Stimulated activated CD4-positive, alpha-beta T cell treated with anti-CD3 and anti-CD28 coated beads, Interleukin-2, amount 100 ng/mL, for 24 hours (primary cell): ENCODE data around the gene AQP6.
"Not testable (repeated sequence)": the region's sequence is repeated elsewhere in the genome, so short reads cannot be mapped to it uniquely, and the experiment has no call there.

Source experiments
- DNase-seq, 2 donors: peaks; one replicate each; pipeline ENCODE4 v3.0.0-alpha.2; 2020

Gene AQP6

DNA sequence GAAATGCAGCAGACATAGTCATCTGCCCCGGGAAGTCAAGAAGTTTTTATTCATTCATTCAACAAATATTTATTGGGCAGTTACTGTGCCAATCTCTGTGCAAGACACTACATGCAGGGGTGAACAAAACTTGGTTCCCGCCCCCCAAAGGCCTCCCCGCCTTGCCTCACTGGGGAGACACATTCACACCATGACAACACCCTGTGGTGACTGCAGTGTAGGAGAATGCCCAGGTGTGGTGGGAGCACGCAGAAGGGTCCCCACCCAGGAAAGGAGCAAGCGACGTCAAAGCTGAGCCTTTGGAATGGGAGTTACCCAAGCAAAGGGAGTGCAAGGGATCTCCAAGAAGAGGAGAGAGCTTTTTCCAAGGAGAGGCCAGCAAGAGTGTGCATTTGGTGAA lies 1.6 kb upstream of the AQP6 start:
- no peak for DNase-seq

DNA sequence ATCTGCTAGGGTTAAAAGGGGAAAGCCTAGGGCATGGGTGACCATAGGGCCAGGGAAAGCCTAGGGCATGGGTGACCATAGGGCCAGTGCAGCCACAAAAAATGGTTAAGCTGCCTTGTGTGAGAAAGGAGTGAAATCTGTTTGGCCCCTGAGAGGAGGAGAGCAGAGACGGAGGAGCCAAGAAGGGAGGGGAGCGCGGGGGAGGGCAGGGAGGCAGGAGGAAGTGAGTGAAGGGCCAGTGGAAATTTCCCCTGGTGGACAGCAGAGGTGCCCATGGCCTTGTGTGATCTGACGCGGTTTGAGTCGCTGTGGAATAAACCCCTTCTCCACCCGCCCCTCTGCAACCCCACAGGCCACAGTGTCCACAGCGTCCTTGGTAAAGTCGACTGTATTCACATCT lies 618 bp upstream of the AQP6 start:
- no peak for DNase-seq

DNA sequence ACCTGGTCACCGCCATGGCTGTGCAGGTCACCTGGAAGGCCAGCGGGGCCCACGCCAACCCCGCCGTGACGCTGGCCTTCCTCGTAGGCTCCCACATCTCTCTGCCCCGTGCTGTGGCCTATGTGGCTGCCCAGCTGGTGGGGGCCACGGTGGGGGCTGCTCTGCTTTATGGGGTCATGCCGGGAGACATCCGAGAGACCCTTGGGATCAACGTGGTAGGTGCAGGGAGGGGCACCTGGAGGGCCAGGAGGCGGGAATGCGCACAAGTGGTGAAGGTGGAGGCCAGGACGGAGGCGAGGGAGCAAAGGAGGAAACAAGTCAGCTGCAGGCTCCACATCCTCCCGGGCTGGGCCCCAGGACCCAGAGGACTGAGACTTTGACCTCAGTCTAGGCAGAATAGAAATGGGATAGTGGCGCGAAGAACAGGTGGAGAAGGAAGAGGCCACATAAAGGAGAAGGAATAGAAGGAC lies 649 bp downstream of the AQP6 start:
- no peak for DNase-seq

DNA sequence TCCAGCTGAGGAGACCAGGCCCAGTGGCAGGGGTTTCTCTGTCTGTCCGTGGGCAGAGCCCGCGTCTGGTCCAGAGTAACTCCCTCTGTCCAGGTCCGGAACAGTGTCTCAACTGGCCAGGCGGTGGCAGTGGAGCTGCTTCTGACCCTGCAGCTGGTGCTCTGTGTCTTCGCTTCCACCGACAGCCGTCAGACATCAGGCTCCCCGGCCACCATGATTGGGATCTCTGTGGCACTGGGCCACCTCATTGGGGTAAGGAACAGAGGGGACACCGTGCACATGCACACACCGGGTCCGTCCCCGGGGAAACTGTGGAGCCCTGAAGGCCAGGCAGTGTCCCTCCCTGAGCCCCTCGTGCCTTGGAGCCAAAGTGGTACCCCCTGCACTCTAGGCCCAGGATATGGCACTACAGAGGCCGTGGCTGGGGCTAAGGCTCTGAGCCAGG lies 1.5 kb downstream of the AQP6 start:
- no peak for DNase-seq

DNA sequence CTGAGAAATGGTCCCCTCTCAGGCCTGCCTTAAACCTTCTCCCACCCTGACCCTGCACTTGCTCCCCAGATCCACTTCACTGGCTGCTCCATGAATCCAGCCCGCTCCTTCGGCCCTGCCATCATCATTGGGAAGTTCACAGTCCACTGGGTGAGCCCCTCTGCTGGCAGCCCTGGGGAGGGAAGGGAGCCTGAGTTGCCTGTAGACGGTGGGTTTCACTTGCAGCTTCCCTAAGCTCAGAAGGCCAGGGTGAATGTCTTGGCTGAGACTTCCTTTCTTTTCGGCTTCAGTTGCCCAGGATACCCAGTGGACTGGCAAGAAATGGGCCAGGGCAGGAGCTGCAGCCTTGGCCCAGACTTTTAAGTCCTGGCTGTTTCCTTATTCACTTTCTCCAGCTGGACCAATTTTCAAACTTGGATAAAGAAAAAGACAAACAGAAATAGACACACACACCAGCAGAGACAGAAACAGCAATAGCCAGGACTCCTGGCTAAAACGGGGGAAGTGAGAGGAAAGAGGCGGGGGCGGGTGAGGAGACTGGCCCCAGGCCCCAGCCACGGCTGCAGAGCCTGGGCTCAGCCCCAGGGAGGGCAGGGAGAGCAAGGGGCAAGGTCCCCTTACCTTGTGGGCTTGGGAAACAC lies 2.0 kb downstream of the AQP6 start:
- DNase-seq: no peak

DNA sequence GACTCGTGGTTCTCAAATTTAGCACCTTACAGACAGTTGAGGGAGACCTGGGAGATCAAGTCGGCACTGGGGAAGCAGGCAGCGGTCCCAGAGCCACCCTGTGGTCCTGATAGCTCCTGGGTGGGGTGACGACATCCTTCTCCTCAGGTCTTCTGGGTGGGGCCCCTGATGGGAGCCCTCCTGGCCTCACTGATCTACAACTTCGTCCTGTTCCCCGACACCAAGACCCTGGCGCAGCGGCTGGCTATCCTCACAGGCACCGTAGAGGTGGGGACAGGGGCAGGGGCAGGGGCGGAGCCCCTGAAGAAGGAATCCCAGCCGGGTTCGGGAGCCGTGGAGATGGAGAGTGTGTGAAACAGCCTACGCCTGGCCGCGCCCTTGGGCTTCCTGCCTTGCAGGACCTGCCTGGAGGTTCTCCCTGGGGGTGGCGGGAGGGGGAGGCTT lies 2.6 kb downstream of the AQP6 start:
- DNase-seq: no peak

DNA sequence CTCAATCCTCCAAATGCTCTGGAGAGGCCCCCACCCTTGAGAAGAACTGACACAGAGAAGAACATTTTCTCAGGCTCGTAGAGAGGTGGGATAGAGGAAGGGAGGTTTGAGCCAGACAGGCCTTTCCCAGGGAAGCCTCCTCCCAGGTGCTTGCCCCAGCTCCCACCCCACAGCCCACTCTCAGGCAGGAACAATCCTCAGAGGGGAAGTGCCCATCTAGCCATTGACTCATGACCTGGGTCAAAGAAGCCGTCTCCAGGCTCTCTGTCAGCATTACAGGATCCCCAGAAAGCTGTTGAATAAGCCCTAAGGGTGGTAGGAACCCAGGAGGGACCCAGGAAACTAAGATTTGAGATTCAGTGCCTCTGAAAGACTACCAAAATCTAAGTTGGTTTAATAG lies 3.8 kb downstream of the AQP6 start:
- DNase-seq: no peak

DNA sequence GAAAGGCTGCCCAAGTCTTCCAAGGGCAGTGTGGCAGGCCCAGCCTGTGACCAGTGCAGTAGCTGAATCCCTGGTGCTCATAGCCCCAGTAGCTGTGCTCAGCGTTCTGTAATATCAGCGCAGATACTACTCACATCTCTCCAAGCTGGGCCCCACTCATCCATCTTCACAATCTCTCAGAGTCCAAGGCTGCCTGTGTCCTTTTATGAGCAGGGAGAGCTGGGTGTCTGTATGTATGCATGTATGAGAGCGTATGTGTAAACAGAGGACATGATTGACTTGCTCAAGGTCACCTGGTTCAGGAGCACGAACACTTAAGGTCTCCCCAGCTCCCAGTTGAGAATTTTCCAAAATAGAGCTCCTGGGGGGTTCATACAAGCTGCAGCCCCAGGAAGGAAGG lies 5.4 kb downstream of the AQP6 start:
- no peak for DNase-seq

DNA sequence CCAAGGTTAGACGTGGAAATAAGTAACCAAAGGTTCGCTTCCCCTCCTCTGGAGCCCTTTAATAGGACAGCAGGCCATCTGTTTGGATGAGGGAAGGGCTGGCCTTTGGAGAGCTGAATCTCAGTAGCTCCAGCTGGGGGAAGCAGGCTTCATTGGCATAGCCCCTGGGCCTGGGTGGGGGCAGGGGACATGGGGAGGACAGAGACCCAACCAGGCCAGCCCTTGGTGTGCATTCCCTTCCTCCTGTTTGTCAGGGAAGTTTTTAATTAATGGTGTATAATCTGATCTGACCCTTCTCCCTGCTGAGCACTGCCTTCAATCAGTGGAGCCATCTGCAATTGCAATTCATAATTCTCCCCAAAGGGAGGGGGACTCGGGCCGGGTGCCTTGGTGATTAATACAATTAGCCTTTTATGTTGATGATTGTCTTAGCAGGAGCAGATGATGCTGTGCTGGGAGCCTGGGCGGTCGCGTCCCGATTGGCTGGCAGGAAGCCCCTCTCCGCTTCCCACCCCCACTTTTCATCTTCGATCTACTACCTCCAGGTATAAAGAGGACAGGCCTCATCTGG lies 6.4 kb downstream of the AQP6 start:
- DNase-seq: no peak

DNA sequence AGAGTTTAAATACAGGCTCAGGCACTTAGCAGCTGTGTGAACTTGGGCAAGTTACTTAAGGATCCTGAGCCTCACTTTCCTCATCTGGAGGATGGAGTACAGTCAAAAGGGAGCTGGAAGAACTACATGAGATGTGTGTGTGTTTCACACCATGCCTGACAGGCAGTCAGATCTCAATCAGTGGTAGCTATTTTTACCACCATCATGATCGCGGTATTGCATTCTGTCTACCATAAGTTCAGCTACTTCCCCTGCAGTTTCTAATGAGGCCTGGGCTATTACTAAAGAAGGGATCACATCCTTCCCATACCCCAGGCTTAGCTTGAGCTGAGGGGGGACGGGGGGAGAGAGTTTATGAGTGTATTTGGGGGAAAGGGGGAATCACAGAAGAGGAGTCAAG lies 7.0 kb downstream of the AQP6 start:
- no peak for DNase-seq

DNA sequence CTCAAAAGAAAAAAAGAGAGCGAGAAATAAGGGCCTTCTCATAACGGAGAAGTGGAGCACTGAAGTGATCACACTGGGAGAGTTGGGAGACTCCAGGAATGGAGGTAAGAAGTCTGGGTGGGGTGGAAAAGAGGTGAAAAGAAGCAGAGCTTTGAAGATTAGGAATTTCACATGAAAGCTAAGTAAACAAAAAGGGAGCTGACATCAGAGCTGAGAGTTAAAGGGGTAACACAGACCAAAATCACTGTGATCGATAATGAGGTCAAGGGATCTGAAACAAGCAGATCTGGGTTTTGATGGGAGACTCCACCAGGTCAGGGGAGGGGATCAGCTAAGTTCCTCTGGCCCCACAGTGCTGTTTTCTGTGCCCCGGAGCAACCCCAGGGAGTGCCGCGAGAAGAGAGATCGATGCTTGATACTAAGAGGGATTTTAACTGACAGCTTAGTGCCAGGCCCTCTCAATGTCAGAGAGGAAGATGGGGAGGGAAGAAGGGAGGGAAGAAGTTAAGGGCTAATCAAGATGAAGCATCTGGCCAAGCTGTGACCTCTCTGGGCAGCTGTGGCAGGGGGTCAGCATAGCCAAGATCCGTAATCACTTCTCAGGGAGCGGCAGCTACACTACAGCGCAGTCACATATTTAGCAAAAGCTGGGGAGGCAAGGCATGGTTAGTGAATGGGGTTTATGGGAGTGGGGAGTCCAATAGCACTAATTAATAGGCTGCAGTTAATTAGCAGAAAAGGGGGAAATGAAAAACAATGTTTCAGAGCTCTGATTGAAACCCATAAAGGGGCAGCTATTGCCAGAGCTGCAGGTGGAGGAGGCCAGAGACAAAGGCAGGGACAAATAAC lies 8.0 kb downstream of the AQP6 start:
- DNase-seq: no peak

DNA sequence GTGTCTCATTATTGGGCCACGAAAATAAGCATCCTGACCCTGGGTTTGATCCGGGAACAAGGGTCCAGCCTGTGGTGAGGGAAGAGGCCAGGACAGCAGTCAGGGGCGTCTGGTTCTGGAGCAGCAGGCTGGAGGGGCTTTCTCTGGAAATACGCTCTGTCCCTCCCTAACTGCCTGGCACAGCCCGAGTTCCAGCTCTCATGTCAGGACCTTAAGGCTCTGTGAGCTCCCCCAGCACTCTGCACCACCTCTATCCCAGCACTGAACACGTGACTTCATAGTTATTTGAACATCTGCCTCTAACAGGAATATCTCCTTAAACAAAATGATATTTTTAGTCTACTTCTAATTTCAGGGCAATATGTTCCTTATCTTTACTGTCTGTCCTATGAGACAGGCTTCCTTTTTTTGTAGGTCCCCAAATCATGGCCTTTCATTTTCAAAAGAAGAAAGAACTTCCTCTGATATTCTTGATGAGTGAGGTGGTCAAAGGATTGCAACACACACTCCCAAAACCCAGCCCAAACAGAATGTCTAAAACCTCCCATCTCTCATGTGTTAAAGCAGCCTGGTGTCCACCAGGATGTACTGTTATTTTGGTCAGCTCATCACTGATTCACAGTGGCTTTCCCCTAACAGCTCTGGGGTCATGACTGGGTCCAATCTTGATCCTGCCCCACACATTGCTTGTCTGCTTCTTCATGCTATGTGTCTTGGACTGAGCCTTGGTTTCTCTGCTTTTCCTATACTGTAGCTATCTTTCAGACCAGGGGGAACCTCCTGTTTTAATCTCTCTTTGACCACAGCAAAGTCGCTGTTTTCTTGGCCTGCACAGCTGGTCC lies 9.7 kb downstream of the AQP6 start:
- no peak for DNase-seq

DNA sequence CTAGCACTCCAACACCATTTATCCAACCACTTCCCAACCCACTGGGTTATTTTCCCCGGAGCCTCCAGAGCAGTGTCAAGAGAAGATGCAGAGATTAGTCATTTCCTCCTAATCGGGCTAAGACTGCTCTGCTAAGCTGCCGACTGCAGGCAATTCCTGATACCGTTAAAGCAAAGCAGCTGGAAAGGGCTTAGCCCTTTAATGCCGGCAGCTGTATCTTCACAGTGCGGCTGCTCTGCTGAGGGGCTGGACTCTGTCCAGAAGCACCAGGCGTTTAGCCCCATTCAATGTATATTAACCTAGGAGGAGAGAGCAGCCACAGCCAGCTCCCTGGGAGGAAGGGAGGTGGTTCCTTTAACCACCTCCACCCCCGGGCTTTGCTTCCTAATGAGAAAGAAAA lies 11.1 kb downstream of the AQP6 start:
- no peak for DNase-seq

DNA sequence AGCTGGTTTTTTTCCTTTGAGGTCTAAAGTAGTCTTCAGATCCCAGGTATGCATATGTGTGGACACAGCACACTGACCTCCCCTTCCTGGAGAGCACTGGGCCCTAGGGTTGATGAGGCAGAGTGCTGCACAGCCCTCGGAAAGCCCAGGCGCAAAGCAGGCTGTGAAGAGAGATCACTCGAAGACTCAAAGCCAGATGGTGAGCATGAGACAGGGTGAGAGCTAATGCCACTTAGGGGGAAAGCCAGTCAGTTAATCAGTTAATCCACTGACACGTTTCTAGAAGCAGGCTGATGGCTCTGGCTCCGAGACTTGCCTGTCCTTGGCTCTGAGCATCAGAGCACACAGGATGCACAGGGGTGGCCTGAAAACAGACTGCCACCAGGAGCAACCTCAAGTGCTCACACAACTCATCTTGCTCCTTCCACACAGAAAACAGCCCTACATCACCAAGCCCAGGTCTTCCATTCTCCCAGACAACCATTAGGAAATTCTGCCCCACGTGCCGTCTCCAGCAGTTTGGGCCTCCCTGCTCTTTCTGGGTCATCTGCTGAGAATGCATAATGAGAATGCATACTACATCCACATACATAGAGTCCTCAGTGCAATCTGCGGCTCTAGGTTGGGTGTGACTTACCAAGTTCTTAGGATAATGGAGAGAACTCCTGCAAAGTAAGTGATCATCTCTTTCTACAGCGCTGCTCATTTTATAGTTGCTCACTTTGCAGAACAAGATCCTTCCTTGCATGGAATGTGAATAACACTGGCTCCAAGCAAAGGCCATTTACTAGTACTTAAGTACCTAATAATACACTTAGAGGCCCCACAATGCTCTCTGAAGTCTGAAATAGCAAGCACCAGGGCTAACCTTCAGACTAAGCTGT lies 12.0 kb downstream of the AQP6 start:
- no peak for DNase-seq

DNA sequence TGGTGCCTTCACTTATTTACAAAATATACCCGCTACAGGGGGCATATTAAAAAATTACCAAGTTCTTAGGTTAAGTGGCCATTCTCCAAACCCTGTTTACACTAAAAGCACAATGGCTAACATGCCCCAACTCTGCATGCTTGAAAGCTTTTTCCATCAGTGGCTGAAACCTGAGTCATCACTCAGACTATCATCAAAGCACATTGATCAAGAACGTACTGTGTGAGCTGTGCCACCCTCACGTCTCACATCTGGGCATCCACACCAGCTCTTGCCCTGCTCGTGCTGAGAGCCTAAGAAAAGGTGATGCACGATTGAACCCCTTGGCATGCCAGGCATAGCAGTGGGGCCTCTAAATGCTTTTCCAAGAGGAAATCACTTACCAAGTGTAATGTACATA lies 13.2 kb downstream of the AQP6 start:
- no peak for DNase-seq

DNA sequence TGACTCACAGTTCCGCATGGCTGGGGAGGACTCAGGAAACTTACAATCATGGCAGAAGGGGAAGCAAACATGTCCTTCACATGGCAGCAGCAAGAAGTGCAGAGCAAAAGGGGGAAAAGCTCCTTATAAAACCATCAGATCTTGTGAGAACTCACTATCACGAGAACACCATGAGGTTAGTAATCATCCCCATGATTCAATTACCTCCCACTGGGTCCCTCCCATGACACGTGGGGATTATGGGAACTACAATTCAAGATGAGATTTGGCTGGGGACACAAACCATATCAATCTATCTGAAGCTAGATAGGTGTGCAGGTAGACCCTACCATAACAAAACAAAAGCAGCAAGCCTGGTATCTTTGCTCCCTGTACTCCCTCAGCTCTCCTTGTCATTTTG lies 13.7 kb downstream of the AQP6 start:
- not testable (repeated sequence) for DNase-seq

DNA sequence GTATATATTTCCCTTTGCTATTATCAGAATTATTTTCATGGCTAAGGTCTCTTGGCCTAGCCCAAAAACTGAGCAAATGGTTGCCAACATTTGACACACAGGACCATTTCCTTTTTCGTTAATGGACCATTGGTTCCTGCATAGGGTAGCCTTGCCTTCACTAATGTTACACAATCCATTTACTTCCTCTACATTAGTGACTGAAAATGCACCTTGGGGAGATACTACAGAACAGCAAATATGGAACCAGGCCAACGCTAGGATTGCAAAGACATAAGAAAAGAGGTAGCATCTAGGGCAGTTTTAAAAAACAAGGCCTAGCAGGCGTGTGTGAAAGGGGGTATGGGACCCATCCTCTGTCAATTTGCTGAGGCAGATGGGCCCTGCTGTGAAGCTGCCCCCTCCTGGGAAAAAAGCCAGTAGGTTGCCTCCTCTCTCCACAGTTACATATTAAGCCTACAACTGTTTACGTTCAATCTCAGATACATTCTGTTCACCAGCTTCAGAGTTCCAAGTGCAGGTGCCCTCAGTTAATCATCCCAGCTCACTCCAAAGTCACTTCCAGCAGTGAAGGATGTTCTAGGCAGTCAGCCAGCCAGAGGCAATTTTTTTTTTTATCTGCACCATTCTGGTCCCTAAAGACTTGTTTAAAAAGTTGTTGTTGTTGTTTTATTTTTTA lies 15.0 kb downstream of the AQP6 start:
- DNase-seq: no peak

DNA sequence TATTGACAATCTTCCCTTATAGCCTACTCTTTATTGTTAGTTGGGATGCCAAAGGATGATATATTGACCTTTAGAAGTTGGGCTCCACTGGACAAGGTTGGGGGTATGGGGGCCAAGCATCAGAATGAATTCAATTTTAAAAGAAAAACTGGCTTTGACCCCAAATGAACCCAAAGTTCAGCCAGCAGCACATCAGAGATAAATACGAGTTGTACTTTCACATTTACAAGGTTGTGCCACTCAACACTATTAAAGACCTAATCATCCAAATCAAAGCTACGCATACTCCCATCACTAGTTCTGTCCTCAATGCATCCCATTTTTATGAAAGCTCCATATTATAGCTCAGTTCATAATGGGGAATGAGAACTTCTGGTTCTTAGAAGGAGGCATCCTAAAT lies 16.7 kb downstream of the AQP6 start:
- DNase-seq: not testable (repeated sequence)

DNA sequence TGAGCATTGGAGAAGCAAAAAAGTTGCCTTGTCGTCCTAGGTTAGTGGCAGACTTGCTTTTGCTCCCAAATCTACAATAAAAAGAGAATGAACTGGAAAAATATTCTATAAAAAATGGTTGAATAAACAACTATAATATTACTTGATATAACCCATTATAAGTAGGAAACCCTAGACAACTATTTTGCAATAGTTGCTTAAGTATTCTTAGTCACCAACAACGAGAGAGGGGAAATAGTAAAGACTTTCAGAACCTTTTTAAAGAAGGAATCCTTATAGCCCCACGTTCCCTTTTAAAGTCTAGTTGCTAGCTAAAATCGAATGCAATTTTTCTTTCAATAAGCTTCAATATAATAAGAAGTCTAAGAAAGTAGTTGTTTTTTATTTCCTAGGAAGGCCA lies 17.5 kb downstream of the AQP6 start:
- no peak for DNase-seq

DNA sequence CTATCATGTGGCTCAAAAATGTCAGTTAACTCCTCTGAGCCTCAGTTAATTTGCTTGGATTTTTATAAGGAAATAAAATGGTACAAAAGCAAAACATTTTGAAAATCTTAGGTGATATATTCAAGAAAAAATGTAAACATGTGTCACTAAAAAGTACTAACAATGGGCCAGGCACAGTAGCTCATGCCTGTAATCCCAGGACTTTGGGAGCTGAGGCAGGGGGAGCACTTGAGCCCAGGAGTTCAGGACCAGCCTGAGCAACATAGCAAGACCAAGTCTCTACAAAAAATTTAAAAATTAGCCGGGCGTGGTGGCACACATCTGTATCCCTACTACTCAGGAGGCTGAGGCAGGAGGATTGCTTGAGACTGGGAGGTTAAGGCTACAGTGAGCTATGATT lies 25.7 kb downstream of the AQP6 start:
- no peak for DNase-seq

DNA sequence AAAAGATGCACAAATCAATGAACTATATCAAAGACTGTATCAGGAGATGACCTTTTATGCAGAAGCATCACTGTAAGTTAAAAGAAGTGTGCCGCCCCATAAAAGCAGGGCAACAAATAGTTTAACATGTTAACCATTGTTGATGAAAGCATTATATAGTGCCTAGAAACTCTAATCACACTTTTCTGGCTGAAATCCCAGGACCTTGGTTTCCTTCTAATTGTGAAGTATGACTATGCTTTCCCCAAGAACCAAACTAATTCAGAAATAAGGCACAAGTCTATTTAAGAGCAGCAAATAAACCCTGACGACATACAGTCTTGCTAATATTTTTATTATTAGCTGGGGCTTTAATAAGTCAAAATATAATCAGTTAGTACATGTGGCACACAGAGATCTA lies 30.8 kb downstream of the AQP6 start:
- DNase-seq: no peak

DNA sequence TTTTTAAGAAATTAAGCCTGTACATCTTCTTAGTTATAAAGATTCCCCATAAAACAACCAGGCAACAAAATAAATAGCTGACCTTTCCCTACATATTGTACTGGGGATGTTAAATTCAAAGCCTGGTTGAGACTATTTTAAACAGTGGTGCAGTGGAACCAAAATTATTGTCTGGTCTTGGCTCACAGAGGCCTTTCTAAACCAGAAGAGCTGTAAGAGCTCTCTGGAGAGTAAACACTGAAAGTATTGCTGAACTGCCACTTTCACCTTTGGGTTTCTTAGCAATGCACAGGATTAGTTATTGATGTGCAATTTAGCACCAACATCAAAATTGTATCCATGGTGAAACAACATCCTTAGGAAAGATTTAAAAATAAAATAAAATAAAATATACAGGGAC lies 31.9 kb downstream of the AQP6 start:
- DNase-seq: no peak
